Measurements from ENCODE around the gene TRIOBP. TPM values are rescaled to one million over a fixed set of nuclear protein-coding genes. Genes with fewer than 3 reads are reported as not detected.
A peak's percentile ranks its signal among the peaks of the same experiment; 100 is the strongest.

The TRIOBP gene
- total and polyA plus RNA-seq, 2 of the 13 experiments (the other 11 are each of a cell fraction or from before 2014, with no cell fraction given): 6.1 to 15.4 TPM

DNA sequence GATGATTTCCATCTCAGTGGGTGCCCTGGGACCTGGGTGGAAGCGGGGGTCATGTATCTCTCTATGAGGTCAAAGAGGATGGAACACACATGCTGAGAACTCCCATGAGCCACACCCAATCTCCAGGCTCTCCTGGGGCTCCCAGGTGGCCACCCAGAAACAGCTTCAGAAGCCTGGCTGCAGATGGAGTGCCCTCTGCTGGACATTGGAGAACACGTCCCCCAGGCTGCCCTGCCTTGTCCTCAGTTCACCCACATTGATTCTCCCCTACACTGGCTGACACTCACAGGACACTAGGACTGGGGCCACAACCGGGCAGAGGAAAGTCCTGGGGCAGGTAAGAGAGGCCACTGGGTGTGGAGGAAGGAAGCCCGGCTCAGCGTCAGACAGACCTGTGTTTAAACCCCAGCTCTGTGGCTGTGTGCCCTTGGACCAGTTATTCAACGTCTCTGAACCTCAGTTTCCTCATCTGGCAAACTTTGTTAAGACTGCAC is 15.2 kb upstream of the TRIOBP start (continued):
- TF ChIP-seq, protein P1, sequence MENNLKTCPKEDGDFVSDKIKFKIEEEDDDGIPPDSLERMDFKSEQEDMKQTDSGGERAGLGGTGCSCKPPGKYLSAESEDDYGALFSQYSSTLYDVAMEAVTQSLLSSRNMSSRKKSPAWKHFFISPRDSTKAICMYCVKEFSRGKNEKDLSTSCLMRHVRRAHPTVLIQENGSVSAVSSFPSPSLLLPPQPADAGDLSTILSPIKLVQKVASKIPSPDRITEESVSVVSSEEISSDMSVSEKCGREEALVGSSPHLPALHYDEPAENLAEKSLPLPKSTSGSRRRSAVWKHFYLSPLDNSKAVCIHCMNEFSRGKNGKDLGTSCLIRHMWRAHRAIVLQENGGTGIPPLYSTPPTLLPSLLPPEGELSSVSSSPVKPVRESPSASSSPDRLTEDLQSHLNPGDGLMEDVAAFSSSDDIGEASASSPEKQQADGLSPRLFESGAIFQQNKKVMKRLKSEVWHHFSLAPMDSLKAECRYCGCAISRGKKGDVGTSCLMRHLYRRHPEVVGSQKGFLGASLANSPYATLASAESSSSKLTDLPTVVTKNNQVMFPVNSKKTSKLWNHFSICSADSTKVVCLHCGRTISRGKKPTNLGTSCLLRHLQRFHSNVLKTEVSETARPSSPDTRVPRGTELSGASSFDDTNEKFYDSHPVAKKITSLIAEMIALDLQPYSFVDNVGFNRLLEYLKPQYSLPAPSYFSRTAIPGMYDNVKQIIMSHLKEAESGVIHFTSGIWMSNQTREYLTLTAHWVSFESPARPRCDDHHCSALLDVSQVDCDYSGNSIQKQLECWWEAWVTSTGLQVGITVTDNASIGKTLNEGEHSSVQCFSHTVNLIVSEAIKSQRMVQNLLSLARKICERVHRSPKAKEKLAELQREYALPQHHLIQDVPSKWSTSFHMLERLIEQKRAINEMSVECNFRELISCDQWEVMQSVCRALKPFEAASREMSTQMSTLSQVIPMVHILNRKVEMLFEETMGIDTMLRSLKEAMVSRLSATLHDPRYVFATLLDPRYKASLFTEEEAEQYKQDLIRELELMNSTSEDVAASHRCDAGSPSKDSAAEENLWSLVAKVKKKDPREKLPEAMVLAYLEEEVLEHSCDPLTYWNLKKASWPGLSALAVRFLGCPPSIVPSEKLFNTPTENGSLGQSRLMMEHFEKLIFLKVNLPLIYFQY (CRISPR knock-in tag; IDR thresholded peaks at IDR 0.05; ENCODE audit: borderline replicate concordance): 0 out of 2 replicates have a peak, but pooled peaks have one; percentile 38
- TF ChIP-seq ZNF543 (CRISPR knock-in tag; IDR thresholded peaks at IDR 0.05) (no peak), FIP1L1 (IDR thresholded peaks at IDR 0.05; ENCODE audit: borderline replicate concordance, insufficient read depth, low read depth, low read length) (no peak), EEA1 (CRISPR knock-in tag; IDR thresholded peaks at IDR 0.05; ENCODE audit: borderline replicate concordance) (no peak), SALL1 (CRISPR knock-in tag; IDR thresholded peaks at IDR 0.05) (peak; percentile 26; the same call in 1 of the 2 replicates), ZNF136 (CRISPR knock-in tag; IDR thresholded peaks at IDR 0.05; ENCODE audit: low read depth) (no peak), RARG (CRISPR knock-in tag; IDR thresholded peaks at IDR 0.05; ENCODE audit: low read depth) (no peak), NONO (IDR thresholded peaks at IDR 0.05) (no peak), NONO (CRISPR knock-in tag; conservative IDR thresholded peaks at IDR 0.05) (no peak), ZFX (CRISPR knock-in tag; IDR thresholded peaks at IDR 0.05; ENCODE audit: low read depth) (peak; percentile 43; the same call in 1 of the 2 replicates), NFYC (CRISPR knock-in tag; IDR thresholded peaks at IDR 0.05) (0 out of 2 replicates have a peak, but pooled peaks have one; percentile 25), FOXA3 (CRISPR knock-in tag; IDR thresholded peaks at IDR 0.05) (no peak), ZNF207 (IDR thresholded peaks at IDR 0.05; ENCODE audit: borderline replicate concordance) (no peak), LCORL (IDR thresholded peaks at IDR 0.05) (no peak), LCORL (CRISPR knock-in tag; IDR thresholded peaks at IDR 0.05) (peak; percentile 71; the same call in 1 of the 2 replicates), AGO1 (IDR thresholded peaks at IDR 0.05; ENCODE audit: low read depth, low read length, poor library complexity, severe bottlenecking) (no peak), ZNF580 (CRISPR knock-in tag; IDR thresholded peaks at IDR 0.05; ENCODE audit: borderline replicate concordance, low read depth) (peak; percentile 70; the same call in 1 of the 2 replicates), MYPOP (CRISPR knock-in tag; IDR thresholded peaks at IDR 0.05) (no peak), NR2F1 (CRISPR knock-in tag; IDR thresholded peaks at IDR 0.05) (0 out of 4 replicates have a peak, but pooled peaks of 1 of the 2 experiments have one; percentile 23)
- TF ChIP-seq, protein P2, sequence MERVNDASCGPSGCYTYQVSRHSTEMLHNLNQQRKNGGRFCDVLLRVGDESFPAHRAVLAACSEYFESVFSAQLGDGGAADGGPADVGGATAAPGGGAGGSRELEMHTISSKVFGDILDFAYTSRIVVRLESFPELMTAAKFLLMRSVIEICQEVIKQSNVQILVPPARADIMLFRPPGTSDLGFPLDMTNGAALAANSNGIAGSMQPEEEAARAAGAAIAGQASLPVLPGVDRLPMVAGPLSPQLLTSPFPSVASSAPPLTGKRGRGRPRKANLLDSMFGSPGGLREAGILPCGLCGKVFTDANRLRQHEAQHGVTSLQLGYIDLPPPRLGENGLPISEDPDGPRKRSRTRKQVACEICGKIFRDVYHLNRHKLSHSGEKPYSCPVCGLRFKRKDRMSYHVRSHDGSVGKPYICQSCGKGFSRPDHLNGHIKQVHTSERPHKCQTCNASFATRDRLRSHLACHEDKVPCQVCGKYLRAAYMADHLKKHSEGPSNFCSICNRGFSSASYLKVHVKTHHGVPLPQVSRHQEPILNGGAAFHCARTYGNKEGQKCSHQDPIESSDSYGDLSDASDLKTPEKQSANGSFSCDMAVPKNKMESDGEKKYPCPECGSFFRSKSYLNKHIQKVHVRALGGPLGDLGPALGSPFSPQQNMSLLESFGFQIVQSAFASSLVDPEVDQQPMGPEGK (CRISPR knock-in tag; IDR thresholded peaks at IDR 0.05): 0 out of 2 replicates have a peak, but pooled peaks have one; percentile 42
- TF ChIP-seq, protein P3, sequence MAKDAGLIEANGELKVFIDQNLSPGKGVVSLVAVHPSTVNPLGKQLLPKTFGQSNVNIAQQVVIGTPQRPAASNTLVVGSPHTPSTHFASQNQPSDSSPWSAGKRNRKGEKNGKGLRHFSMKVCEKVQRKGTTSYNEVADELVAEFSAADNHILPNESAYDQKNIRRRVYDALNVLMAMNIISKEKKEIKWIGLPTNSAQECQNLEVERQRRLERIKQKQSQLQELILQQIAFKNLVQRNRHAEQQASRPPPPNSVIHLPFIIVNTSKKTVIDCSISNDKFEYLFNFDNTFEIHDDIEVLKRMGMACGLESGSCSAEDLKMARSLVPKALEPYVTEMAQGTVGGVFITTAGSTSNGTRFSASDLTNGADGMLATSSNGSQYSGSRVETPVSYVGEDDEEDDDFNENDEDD (CRISPR knock-in tag; IDR thresholded peaks at IDR 0.05; ENCODE audit: borderline replicate concordance): 0 out of 2 replicates have a peak, but pooled peaks have one; percentile 21
